Progenitor cell of endocrine pancreas (in vitro differentiated cells): ENCODE measurements around the gene IDH3B. TPM values are rescaled to one million over a fixed set of nuclear protein-coding genes. Genes with fewer than 3 reads are reported as not detected.
A peak's percentile ranks its signal among the peaks of the same experiment; 100 is the strongest.

ENCODE experiments used
- DNase-seq: peaks from one replicate; pipeline ENCODE4 v3.0.0; 2021; ENCODE audit warnings: low spot score; ENCODE audit not compliant: unreplicated experiment
- H3K27ac Mint-ChIP-seq: 2 replicates; pipeline ENCODE4 v1.8.0; 2021; ENCODE audit warnings: mild to moderate bottlenecking, moderate library complexity, mixed read lengths
- H3K27me3 Mint-ChIP-seq: 2 replicates; pipeline ENCODE4 v1.8.0; 2021; ENCODE audit warnings: mixed read lengths
- H3K36me3 Mint-ChIP-seq: 2 replicates; pipeline ENCODE4 v1.8.0; 2022; ENCODE audit warnings: mixed read lengths; ENCODE audit not compliant: insufficient read depth
- H3K4me1 Mint-ChIP-seq: 2 replicates; pipeline ENCODE4 v1.8.0; 2021; ENCODE audit warnings: low read depth, mixed read lengths
- H3K4me3 Mint-ChIP-seq: 2 replicates; pipeline ENCODE4 v1.8.0; 2021; ENCODE audit warnings: low read depth, mild to moderate bottlenecking, moderate library complexity, mixed read lengths
- H3K9me3 Mint-ChIP-seq: 2 replicates; pipeline ENCODE4 v1.8.0; 2021; ENCODE audit warnings: low read depth, mixed read lengths
- CTCF ChIP-seq: fragments of 200-600 bp; sonication (generic); IDR thresholded peaks from one replicate; pipeline ENCODE4 v1.5.0; 2021; ENCODE audit warnings: antibody characterized with exemption, mild to moderate bottlenecking; ENCODE audit not compliant: unreplicated experiment
- total RNA-seq: library from RNA; stranded (reverse); gene quantifications from 2 replicates; pipeline ENCODE4 v1.2.1, GENCODE V29; 2021

Gene IDH3B
- total RNA-seq, 1 donor from 2014 or later: 98.9 TPM

- peak overlapping the region; percentile 95 for H3K27ac Mint-ChIP-seq
- H3K9me3 Mint-ChIP-seq: no peaks in the 10 kb centered on the region
- peaks cover 76% of the 10 kb centered on the region for H3K27me3 Mint-ChIP-seq
Measured at GRCh38 chr20:2691663-2692035, 27.6 kb upstream of the IDH3B start.

GRCh38 chr20:2691127-2691526 lies 27.1 kb upstream of the IDH3B start:
- peak overlapping the region; percentile 95 for H3K27ac Mint-ChIP-seq
- TF ChIP-seq CTCF: no peak
- H3K4me1 Mint-ChIP-seq: peaks cover 9% of the 10 kb centered on the region
- H3K9me3 Mint-ChIP-seq: no peaks in the 10 kb centered on the region
- H3K27me3 Mint-ChIP-seq: peaks cover 79% of the 10 kb centered on the region
- peak overlapping the region; percentile 87 for H3K4me3 Mint-ChIP-seq
- DNase-seq: no peak
- H3K36me3 Mint-ChIP-seq: peaks cover 9% of the 10 kb centered on the region

More at GRCh38 chr20:2691663-2692035, 27.6 kb upstream of the IDH3B start:
- H3K36me3 Mint-ChIP-seq: peaks cover 9% of the 10 kb centered on the region
- H3K4me1 Mint-ChIP-seq: peaks cover 9% of the 10 kb centered on the region
- TF ChIP-seq CTCF: no peak
- peak overlapping the region; percentile 87 for H3K4me3 Mint-ChIP-seq
- no peak for DNase-seq

GRCh38 chr20:2690718-2691117 lies 26.7 kb upstream of the IDH3B start:
- Mint-ChIP-seq H3K4me1 (peaks cover 9% of the 10 kb centered on the region), H3K4me3 (peak overlapping the region; percentile 87), H3K27ac (no peak overlapping the region), H3K9me3 (no peaks in the 10 kb centered on the region), H3K36me3 (peaks cover 7% of the 10 kb centered on the region), H3K27me3 (peaks cover 79% of the 10 kb centered on the region)
- DNase-seq: no peak
- TF ChIP-seq CTCF: no peak

GRCh38 chr20:2690213-2690612 lies 26.2 kb upstream of the IDH3B start:
- Mint-ChIP-seq H3K4me3 (no peak overlapping the region), H3K36me3 (peaks cover 7% of the 10 kb centered on the region), H3K27me3 (peaks cover 79% of the 10 kb centered on the region), H3K4me1 (peaks cover 9% of the 10 kb centered on the region), H3K9me3 (no peaks in the 10 kb centered on the region), H3K27ac (no peak overlapping the region)
- DNase-seq: no peak
- no peak for TF ChIP-seq CTCF

- H3K27ac Mint-ChIP-seq: no peak overlapping the region
- no peak overlapping the region for H3K4me3 Mint-ChIP-seq
- no peaks in the 10 kb centered on the region for H3K9me3 Mint-ChIP-seq
- peak; percentile 76 for TF ChIP-seq CTCF
- peak; percentile 26 for DNase-seq
- H3K27me3 Mint-ChIP-seq: peaks cover 75% of the 10 kb centered on the region
- peaks cover 9% of the 10 kb centered on the region for H3K4me1 Mint-ChIP-seq
- H3K36me3 Mint-ChIP-seq: peaks cover 6% of the 10 kb centered on the region
Measured at GRCh38 chr20:2688041-2688591, 24.1 kb upstream of the IDH3B start.
